Skeletal muscle satellite cell (primary cell): Measurements from ENCODE around the gene FRAT2. TPM values are rescaled to one million over a fixed set of nuclear protein-coding genes. Genes with fewer than 3 reads are reported as not detected.

Experiments
- H3K27me3 ChIP-seq: 2 replicates; pipeline ENCODE4 v1.7.0; 2013; ENCODE audit warnings: low read length; ENCODE audit not compliant: control insufficient read depth, insufficient read depth
- H3K36me3 ChIP-seq: 2 replicates; pipeline ENCODE4 v1.7.0; 2013; ENCODE audit warnings: mild to moderate bottlenecking, control low read depth, low read length; ENCODE audit not compliant: insufficient read depth
- H3K4me1 ChIP-seq: 2 replicates; pipeline ENCODE4 v1.7.0; 2013; ENCODE audit warnings: low read length; ENCODE audit not compliant: control insufficient read depth, insufficient read depth
- H3K4me2 ChIP-seq: 2 replicates; pipeline ENCODE4 v1.7.0; 2013; ENCODE audit warnings: mild to moderate bottlenecking, low read length
- H3K4me3 ChIP-seq: 2 replicates; pipeline ENCODE4 v1.7.0; 2013; ENCODE audit warnings: low read length
- H3K9ac ChIP-seq: 2 replicates; pipeline ENCODE4 v1.7.0; 2013; ENCODE audit warnings: mild to moderate bottlenecking, low read depth, low read length, moderate library complexity
- H3K9me3 ChIP-seq: replicated peaks from 2 replicates; pipeline ENCODE4 v1.7.0; 2013; ENCODE audit warnings: mild to moderate bottlenecking, control low read depth, low read length
- total RNA-seq: library from RNA; depleted of rRNA; stranded (reverse); fragments of >200 nt; gene quantifications from 2 replicates; pipeline ENCODE4 v1.2.3, GENCODE V29; 2012; rRNA removed

Gene FRAT2, protein sequence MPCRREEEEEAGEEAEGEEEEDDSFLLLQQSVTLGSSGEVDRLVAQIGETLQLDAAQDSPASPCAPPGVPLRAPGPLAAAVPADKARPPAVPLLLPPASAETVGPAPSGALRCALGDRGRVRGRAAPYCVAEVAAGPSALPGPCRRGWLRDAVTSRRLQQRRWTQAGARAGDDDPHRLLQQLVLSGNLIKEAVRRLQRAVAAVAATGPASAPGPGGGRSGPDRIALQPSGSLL
- total RNA-seq, result 3.8 and 4.2 TPM in 2 replicates

DNA sequence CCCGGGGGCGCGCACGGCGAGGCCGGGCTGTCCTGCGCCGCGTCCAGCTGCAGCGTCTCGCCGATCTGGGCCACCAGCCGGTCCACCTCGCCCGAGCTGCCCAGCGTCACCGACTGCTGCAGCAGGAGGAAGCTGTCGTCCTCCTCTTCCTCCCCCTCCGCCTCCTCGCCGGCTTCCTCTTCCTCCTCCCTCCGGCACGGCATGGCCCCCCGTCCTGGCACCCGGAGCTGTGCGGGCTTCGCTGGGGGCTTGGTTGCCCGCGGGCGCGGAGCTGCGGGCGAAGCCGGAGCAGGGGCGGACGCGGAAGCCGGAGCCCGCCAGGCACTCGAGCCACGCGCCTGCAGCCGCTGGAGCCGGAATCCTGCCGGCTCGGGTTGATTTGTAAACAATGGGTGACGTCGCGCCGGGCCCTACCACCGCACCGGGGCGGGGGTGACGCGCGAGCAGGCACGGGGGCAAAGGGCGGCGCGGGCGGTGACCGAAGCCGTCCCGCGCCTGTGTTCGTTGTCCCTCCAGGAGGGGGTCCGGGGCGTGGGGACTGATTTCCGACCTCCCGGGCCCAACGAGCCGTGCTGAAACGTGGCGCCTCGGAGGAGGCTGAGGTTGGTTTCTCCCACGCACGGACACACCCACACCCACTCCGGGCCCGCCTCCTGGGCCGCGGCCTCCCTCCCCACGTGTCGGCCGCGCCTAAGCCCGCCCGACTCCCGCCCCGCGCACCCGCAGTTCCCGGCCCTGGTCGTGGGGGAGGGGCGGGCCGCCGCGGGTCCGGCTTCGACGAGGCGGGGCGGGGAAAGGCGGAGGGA, at the start of gene FRAT2:
Gene FRAT2 (minus strand): TSS at position 360 of the 806 bp plus-strand sequence. CDS start 157 bp downstream, at position 203.
- H3K9ac ChIP-seq, result peak within 1 kb of the TSS; percentile 100
- peaks cover 21% of the 10 kb centered on the region for H3K4me1 ChIP-seq
- peak within 1 kb of the TSS; percentile 99 for H3K4me3 ChIP-seq
- H3K27me3 ChIP-seq, result peaks cover 20% of the 10 kb centered on the region
- no peaks in the 10 kb centered on the region for H3K36me3 ChIP-seq
- H3K9me3 ChIP-seq, result no peaks in the 10 kb centered on the region
- H3K4me2 ChIP-seq, result peak within 1 kb of the TSS; percentile 93

DNA sequence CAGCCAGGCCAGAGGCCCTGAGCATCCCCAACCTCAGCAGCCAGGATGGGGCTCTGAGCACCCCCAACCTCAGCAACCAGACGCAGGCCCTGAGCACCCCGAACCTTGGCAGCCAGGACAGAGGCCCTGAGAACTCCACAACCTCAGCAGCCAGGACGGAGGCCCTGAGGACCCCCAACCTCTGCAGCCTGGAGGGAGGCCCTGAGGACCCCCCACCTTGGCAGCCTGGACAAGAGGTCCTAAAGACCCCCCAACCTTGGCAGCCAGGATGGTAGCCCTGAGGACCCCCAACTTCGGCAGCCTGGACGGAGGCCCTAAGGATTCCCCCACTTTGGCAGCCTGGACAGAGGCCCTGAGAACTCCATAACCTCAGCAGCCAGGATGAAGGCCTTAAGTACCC, 49.6 kb upstream of the FRAT2 start:
- H3K27me3 ChIP-seq, result no peaks in the 10 kb centered on the region
- no peak overlapping the region for H3K9ac ChIP-seq
- H3K4me1 ChIP-seq, result no peaks in the 10 kb centered on the region
- H3K9me3 ChIP-seq, result no peaks in the 10 kb centered on the region
- H3K4me2 ChIP-seq, result no peak overlapping the region
- no peak overlapping the region for H3K4me3 ChIP-seq
- H3K36me3 ChIP-seq, result peaks cover 55% of the 10 kb centered on the region

GRCh38 chr10:97383159-97383558, 48.6 kb upstream of the FRAT2 start:
- Histone ChIP-seq H3K4me1 (no peaks in the 10 kb centered on the region), H3K27me3 (no peaks in the 10 kb centered on the region), H3K9me3 (no peaks in the 10 kb centered on the region), H3K36me3 (peaks cover 49% of the 10 kb centered on the region), H3K9ac (no peak overlapping the region), H3K4me3 (no peak overlapping the region), H3K4me2 (no peak overlapping the region)

- no peaks in the 10 kb centered on the region for H3K9me3 ChIP-seq
- H3K9ac ChIP-seq, result no peak overlapping the region
- no peak overlapping the region for H3K4me3 ChIP-seq
- H3K4me2 ChIP-seq, result no peak overlapping the region
- H3K4me1 ChIP-seq, result no peaks in the 10 kb centered on the region
- H3K27me3 ChIP-seq, result no peaks in the 10 kb centered on the region
- peaks cover 39% of the 10 kb centered on the region for H3K36me3 ChIP-seq
Measured at GRCh38 chr10:97381626-97382025, 47.1 kb upstream of the FRAT2 start.

- Histone ChIP-seq H3K4me2 (no peak overlapping the region), H3K9me3 (no peaks in the 10 kb centered on the region), H3K36me3 (peaks cover 35% of the 10 kb centered on the region), H3K4me3 (no peak overlapping the region), H3K4me1 (no peaks in the 10 kb centered on the region), H3K27me3 (no peaks in the 10 kb centered on the region), H3K9ac (no peak overlapping the region)
Measured at GRCh38 chr10:97380516-97380915, 46.0 kb upstream of the FRAT2 start.

DNA sequence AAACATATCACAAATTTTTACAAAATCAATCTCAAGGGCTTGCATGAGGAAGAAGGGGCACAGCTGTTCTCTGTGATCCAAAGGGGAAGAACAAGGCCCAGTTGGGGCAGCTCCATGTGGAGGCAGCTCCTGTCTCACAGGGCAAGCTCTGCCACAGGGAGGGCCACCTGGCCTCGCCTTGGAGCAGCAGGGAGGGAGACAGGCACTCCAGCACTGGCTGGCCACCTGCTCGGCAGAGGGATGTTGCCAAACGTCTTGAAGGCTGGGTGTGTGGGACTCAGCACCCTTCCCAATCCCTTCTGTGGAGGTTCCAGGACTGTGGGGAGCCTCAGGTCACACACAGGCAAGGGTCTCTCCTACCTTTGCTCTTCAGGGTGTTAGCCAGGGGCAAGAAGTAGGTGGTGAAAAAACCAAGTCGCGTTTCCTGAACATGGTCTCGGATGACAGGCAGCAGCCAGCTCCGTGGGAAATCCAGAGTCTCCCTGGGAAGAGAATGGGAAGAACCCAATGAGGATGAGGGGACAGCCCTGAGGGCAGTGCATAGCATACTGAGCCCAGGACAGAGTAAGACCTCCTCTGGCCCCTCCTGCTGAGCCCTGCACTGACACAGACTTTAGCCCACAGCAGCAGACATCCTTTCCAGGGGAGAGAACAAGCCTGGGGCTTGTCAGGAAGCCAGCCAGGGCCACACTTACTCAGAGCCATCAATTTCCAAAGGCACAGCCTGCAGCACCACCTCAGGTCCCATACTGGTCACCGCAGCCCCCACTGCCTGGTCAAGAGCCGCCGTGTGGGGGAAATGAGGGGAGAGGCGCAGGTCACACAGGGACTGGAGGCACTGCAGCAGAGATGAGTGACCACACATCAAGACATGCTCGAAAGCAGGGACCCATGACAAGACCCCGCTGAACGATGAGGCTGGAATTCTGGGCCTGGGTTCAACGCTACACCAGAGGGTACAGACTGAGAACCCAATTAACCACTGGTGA, 44.7 kb upstream of the FRAT2 start:
- Histone ChIP-seq H3K9ac (no peak overlapping the region), H3K9me3 (no peaks in the 10 kb centered on the region), H3K4me3 (no peak overlapping the region), H3K27me3 (no peaks in the 10 kb centered on the region), H3K4me1 (no peaks in the 10 kb centered on the region), H3K4me2 (no peak overlapping the region), H3K36me3 (peaks cover 29% of the 10 kb centered on the region)

DNA sequence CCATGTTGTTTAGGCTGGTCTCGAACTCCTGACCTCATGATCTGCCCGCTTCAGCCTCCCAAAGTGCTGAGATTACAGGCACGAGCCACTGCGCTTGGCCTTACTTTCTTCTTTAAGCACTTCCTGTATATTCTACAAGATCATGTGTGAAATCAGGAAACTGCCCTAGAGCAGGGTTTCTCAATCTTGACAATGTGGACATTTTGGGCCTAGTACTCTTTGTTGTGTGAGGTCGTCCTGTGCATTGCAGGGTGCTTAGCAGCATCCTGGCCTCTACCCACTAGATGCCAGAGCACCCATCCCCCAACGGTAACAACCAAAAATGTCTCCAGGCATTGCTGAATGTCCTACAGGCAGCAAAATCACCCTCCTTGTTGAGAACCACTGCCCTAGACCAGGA, 41.9 kb upstream of the FRAT2 start:
- no peak overlapping the region for H3K4me2 ChIP-seq
- no peak overlapping the region for H3K9ac ChIP-seq
- H3K4me3 ChIP-seq, result no peak overlapping the region
- no peaks in the 10 kb centered on the region for H3K27me3 ChIP-seq
- no peaks in the 10 kb centered on the region for H3K4me1 ChIP-seq
- no peaks in the 10 kb centered on the region for H3K9me3 ChIP-seq
- peaks cover 43% of the 10 kb centered on the region for H3K36me3 ChIP-seq

GRCh38 chr10:97373456-97373855, 38.9 kb upstream of the FRAT2 start:
- H3K36me3 ChIP-seq, result peaks cover 47% of the 10 kb centered on the region
- H3K4me3 ChIP-seq, result no peak overlapping the region
- H3K9me3 ChIP-seq, result no peaks in the 10 kb centered on the region
- no peak overlapping the region for H3K4me2 ChIP-seq
- H3K4me1 ChIP-seq, result no peaks in the 10 kb centered on the region
- no peak overlapping the region for H3K9ac ChIP-seq
- H3K27me3 ChIP-seq, result no peaks in the 10 kb centered on the region

DNA sequence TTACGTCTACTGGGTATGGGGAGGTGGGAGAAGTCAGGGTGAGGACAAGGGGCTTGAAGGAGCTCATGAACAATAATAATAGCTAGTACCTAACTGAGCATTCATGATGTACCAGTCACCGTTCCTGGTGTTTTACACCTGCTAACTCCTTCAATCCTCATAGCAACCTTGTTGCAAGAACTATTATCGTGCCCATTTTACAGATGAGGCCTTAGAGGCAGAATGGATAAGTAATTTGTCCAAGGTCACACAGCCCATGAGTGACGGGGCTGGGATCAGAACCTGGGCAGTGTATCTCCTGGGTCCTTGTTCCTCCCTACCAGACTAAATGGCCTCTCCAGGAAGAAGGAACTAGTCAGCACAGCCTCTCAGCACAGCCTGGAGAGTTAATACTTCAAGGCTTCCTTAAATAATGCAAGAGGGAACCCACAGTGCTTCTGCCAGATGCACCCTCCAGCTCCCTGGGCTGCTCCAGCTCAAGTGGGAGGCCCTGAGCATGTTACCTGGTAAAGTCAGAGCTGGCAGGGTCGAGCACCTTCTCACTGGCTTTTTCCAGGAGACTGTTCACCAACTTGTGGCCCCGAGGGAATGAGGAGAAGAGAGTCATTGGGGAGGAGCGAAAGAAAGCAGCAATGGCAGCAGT, 37.8 kb upstream of the FRAT2 start:
- H3K9ac ChIP-seq, result no peak overlapping the region
- H3K36me3 ChIP-seq, result peaks cover 48% of the 10 kb centered on the region

GRCh38 chr10:97371696-97372095, 37.2 kb upstream of the FRAT2 start:
- no peak overlapping the region for H3K9ac ChIP-seq
- H3K9me3 ChIP-seq, result no peaks in the 10 kb centered on the region
- peaks cover 54% of the 10 kb centered on the region for H3K36me3 ChIP-seq
- no peaks in the 10 kb centered on the region for H3K4me1 ChIP-seq
- no peak overlapping the region for H3K4me2 ChIP-seq
- no peaks in the 10 kb centered on the region for H3K27me3 ChIP-seq
- H3K4me3 ChIP-seq, result no peak overlapping the region

More for the DNA sequence above, 37.8 kb upstream of the FRAT2 start:
- no peak overlapping the region for H3K4me2 ChIP-seq
- no peaks in the 10 kb centered on the region for H3K9me3 ChIP-seq
- H3K4me3 ChIP-seq, result no peak overlapping the region
- H3K27me3 ChIP-seq, result no peaks in the 10 kb centered on the region
- H3K4me1 ChIP-seq, result no peaks in the 10 kb centered on the region
